ENCODE data around the gene BCAS3. TPM values are rescaled to one million over a fixed set of nuclear protein-coding genes. Genes with fewer than 3 reads are reported as not detected.
"Not testable (repeated sequence)": the region's sequence is repeated elsewhere in the genome, so short reads cannot be mapped to it uniquely, and the experiment has no call there.

The BCAS3 gene
- polyA plus RNA-seq, 3 donors, result 10.3 to 19.1 (median 14.7) TPM

GRCh38 chr17:60769327-60769726, 91.7 kb downstream of the BCAS3 start:
- H3K4me3 ChIP-seq (replicated peaks in 1 of 3; ENCODE audit: low read depth in 2 of 3, low read length in 3 of 3), result no peak overlapping the region
- H3K27me3 Mint-ChIP-seq (ENCODE audit: low read depth in 3 of 3), result peaks cover 0 to 3% (median 1%) of the 10 kb centered on the region in 3 donors
- no peak for TF ChIP-seq CTCF (IDR thresholded peaks at IDR 0.05)

DNA sequence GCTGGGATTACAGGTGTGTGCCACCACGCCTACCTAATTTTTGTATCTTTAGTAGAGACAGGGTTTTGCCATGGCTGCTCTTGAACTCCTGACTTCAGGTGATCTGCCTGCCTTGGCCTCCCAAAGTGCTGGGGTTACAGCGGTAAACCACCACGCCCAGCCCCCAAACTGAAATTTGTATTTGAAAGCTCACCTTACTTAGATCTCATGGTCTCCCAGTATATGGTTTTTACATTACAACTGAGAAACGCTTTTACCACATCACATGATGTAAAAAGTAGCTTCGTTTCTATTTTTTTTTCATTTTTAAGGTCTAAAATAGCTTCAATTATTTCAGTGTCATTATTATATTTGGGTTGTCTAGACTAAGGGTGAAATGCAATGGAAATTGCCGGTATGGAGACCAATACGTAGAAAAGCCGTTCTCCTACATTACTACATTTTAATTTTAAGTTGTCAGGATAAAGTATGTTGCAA, 93.3 kb downstream of the BCAS3 start:
- no peak overlapping the region for H3K27ac Mint-ChIP-seq
- no peak for TF ChIP-seq CTCF (IDR thresholded peaks at IDR 0.05)
- 100% methylated on average over 1 of the region's 8 CpGs for WGBS (ENCODE audit: insufficient coverage)

More at GRCh38 chr17:60769327-60769726, 91.7 kb downstream of the BCAS3 start:
- intact Hi-C loops (cut with micrococcal nuclease), result no loop called here
- H4K20me1 ChIP-seq (ENCODE audit: insufficient read depth, low read length), result no peaks in the 10 kb centered on the region
- H3K27me3 ChIP-seq (ENCODE audit: control insufficient read depth in 2 of 2, insufficient read depth in 2 of 2, low read length in 2 of 2), result no peaks in the 10 kb centered on the region
- H3K79me2 ChIP-seq (ENCODE audit: insufficient read depth, low read length), result no peaks in the 10 kb centered on the region
- no peaks in the 10 kb centered on the region for H3K4me1 ChIP-seq (ENCODE audit: control insufficient read depth in 1 of 2, insufficient read depth in 2 of 2, low read length in 2 of 2)
- no peaks in the 10 kb centered on the region for H3K9me3 ChIP-seq (replicated peaks in 1 of 2; ENCODE audit: control insufficient read depth in 1 of 2, insufficient read depth in 1 of 2, low read length in 2 of 2)
- no peak overlapping the region for H3K9ac ChIP-seq (ENCODE audit: insufficient read depth, low read length, poor library complexity, severe bottlenecking)
- 100% methylated on average over 2 of the region's 3 CpGs for WGBS (ENCODE audit: insufficient coverage)
- H3K36me3 ChIP-seq (replicated peaks in 1 of 2; ENCODE audit: control insufficient read depth in 1 of 2, insufficient read depth in 2 of 2, low read length in 2 of 2), result no peaks in the 10 kb centered on the region
- DNase-seq, result no peak
- H2AFZ ChIP-seq (ENCODE audit: insufficient read depth, low read depth, low read length, poor library complexity, severe bottlenecking), result no peak overlapping the region
- peaks cover 7 to 9% of the 10 kb centered on the region in 2 donors for H3K36me3 Mint-ChIP-seq
- no peak overlapping the region for H3K27ac Mint-ChIP-seq
- H3K27ac ChIP-seq (ENCODE audit: low read depth in 1 of 2, low read length in 2 of 2), result no peak overlapping the region
- no peaks in the 10 kb centered on the region for H3K4me1 Mint-ChIP-seq
- no peak overlapping the region for H3K4me2 ChIP-seq (replicated peaks; ENCODE audit: extremely low read depth, low read length, poor library complexity, severe bottlenecking)
- H3K4me3 Mint-ChIP-seq, result no peak overlapping the region
- peaks cover 0 to 15% (median 9%) of the 10 kb centered on the region in 7 donors for H3K9me3 Mint-ChIP-seq

GRCh38 chr17:60771621-60772020, 94.0 kb downstream of the BCAS3 start:
- DNase-seq; H3K4me2 ChIP-seq (replicated peaks; ENCODE audit: extremely low read depth, low read length, poor library complexity, severe bottlenecking); H3K36me3 Mint-ChIP-seq; H4K20me1 ChIP-seq (ENCODE audit: insufficient read depth, low read length); H3K4me1 Mint-ChIP-seq; H3K9ac ChIP-seq (ENCODE audit: insufficient read depth, low read length, poor library complexity, severe bottlenecking); H2AFZ ChIP-seq (ENCODE audit: insufficient read depth, low read depth, low read length, poor library complexity, severe bottlenecking); H3K27me3 ChIP-seq (ENCODE audit: control insufficient read depth in 2 of 2, insufficient read depth in 2 of 2, low read length in 2 of 2); H3K4me1 ChIP-seq (ENCODE audit: control insufficient read depth in 1 of 2, insufficient read depth in 2 of 2, low read length in 2 of 2); H3K27ac Mint-ChIP-seq; H3K4me3 Mint-ChIP-seq; H3K27me3 Mint-ChIP-seq (ENCODE audit: low read depth in 3 of 3); H3K27ac ChIP-seq (ENCODE audit: low read depth in 1 of 2, low read length in 2 of 2); H3K79me2 ChIP-seq (ENCODE audit: insufficient read depth, low read length); H3K4me3 ChIP-seq (replicated peaks in 1 of 3; ENCODE audit: low read depth in 2 of 3, low read length in 3 of 3); H3K36me3 ChIP-seq (replicated peaks in 1 of 2; ENCODE audit: control insufficient read depth in 1 of 2, insufficient read depth in 2 of 2, low read length in 2 of 2); H3K9me3 ChIP-seq (replicated peaks in 1 of 2; ENCODE audit: control insufficient read depth in 1 of 2, insufficient read depth in 1 of 2, low read length in 2 of 2); intact Hi-C loops (cut with micrococcal nuclease): not testable (repeated sequence)
- peaks cover 0 to 12% (median 3%) of the 10 kb centered on the region in 7 donors for H3K9me3 Mint-ChIP-seq
- no CpG with 5 or more reads among the region's 5 CpGs for WGBS (ENCODE audit: insufficient coverage)

More for the DNA sequence above, 93.3 kb downstream of the BCAS3 start:
- intact Hi-C loops (cut with micrococcal nuclease), result no loop called here
- Histone ChIP-seq H3K9ac (ENCODE audit: insufficient read depth, low read length, poor library complexity, severe bottlenecking) (no peak overlapping the region), H3K27me3 (ENCODE audit: control insufficient read depth in 2 of 2, insufficient read depth in 2 of 2, low read length in 2 of 2) (no peaks in the 10 kb centered on the region), H3K9me3 (replicated peaks in 1 of 2; ENCODE audit: control insufficient read depth in 1 of 2, insufficient read depth in 1 of 2, low read length in 2 of 2) (no peaks in the 10 kb centered on the region), H3K4me3 (replicated peaks in 1 of 3; ENCODE audit: low read depth in 2 of 3, low read length in 3 of 3) (no peak overlapping the region), H3K4me1 (ENCODE audit: control insufficient read depth in 1 of 2, insufficient read depth in 2 of 2, low read length in 2 of 2) (no peaks in the 10 kb centered on the region), H2AFZ (ENCODE audit: insufficient read depth, low read depth, low read length, poor library complexity, severe bottlenecking) (no peak overlapping the region), H3K36me3 (replicated peaks in 1 of 2; ENCODE audit: control insufficient read depth in 1 of 2, insufficient read depth in 2 of 2, low read length in 2 of 2) (no peaks in the 10 kb centered on the region), H3K79me2 (ENCODE audit: insufficient read depth, low read length) (no peaks in the 10 kb centered on the region), H3K27ac (ENCODE audit: low read depth in 1 of 2, low read length in 2 of 2) (no peak overlapping the region), H4K20me1 (ENCODE audit: insufficient read depth, low read length) (no peaks in the 10 kb centered on the region), H3K4me2 (replicated peaks; ENCODE audit: extremely low read depth, low read length, poor library complexity, severe bottlenecking) (no peak overlapping the region)
- Mint-ChIP-seq H3K4me1 (no peaks in the 10 kb centered on the region), H3K9me3 (peaks cover 0 to 15% (median 3%) of the 10 kb centered on the region in 7 donors), H3K27me3 (ENCODE audit: low read depth in 3 of 3) (peaks cover 0 to 3% (median 1%) of the 10 kb centered on the region in 3 donors), H3K36me3 (peaks cover 7 to 9% of the 10 kb centered on the region in 2 donors), H3K4me3 (no peak overlapping the region)
- DNase-seq, result no peak

All from CD14-positive monocyte (primary cell).